DND-41 (cell line): ENCODE data around the gene GADL1.

Experiments used
- EZH2 ChIP-seq: IDR thresholded peaks from 3 replicates; pipeline ENCODE4 v1.6.1; 2012; ENCODE audit warnings: borderline replicate concordance, low read depth, mild to moderate bottlenecking, moderate library complexity, low read length, inconsistent platforms; ENCODE audit not compliant: severe bottlenecking
- TF ChIP-seq, protein P1 (sequence below): IDR thresholded peaks from 2 replicates; pipeline ENCODE4 v1.5.1; 2012; ENCODE audit warnings: borderline replicate concordance, low read length, moderate library complexity, mild to moderate bottlenecking; ENCODE audit not compliant: poor library complexity, severe bottlenecking; ENCODE audit errors: extremely low read depth

DNA sequence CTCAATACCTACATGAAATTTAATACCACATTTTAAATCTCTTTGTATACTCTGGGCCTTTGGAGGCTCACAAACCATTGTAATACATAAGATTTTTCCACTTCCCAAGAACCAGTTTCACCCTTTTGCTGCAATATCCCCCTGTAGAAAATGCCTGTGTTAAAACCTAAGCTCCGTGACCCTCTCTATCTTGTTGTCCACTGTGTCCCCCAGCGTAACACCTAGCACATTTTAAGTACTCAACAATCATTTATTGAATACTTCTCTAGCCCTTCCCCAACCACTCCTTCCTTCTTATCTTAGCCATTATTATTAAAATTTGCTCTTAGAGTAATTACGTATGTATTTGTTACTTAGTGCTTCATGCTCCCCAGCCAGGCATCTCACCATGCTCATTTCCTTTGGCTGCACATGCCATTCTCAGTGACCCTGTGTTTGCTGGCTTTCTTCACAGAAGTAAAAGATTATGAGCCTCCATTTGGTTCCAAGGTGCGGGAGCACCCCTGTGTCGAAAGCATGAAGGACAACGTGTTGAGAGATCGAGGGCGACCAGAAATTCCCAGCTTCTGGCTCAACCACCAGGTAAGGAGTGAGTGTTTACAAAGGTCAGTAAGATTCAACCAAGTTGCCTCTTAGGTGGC is 206.4 kb downstream of the GADL1 start:
- TF ChIP-seq, protein P1, sequence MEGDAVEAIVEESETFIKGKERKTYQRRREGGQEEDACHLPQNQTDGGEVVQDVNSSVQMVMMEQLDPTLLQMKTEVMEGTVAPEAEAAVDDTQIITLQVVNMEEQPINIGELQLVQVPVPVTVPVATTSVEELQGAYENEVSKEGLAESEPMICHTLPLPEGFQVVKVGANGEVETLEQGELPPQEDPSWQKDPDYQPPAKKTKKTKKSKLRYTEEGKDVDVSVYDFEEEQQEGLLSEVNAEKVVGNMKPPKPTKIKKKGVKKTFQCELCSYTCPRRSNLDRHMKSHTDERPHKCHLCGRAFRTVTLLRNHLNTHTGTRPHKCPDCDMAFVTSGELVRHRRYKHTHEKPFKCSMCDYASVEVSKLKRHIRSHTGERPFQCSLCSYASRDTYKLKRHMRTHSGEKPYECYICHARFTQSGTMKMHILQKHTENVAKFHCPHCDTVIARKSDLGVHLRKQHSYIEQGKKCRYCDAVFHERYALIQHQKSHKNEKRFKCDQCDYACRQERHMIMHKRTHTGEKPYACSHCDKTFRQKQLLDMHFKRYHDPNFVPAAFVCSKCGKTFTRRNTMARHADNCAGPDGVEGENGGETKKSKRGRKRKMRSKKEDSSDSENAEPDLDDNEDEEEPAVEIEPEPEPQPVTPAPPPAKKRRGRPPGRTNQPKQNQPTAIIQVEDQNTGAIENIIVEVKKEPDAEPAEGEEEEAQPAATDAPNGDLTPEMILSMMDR: no peak
- TF ChIP-seq EZH2: no peak
